ENCODE data around the gene HPCAL1.

- no peak for TF ChIP-seq EZH2phosphoT487 (IDR thresholded peaks at IDR 0.05; ENCODE audit: insufficient read depth, low read depth)
- TF ChIP-seq EZH2 (IDR thresholded peaks at IDR 0.05; ENCODE audit: insufficient read depth, poor library complexity, severe bottlenecking), result no peak
Observed at GRCh38 chr2:10373931-10374330, 71.2 kb downstream of the HPCAL1 start.
